ENCODE data around the gene PID1.

The PID1 gene

DNA sequence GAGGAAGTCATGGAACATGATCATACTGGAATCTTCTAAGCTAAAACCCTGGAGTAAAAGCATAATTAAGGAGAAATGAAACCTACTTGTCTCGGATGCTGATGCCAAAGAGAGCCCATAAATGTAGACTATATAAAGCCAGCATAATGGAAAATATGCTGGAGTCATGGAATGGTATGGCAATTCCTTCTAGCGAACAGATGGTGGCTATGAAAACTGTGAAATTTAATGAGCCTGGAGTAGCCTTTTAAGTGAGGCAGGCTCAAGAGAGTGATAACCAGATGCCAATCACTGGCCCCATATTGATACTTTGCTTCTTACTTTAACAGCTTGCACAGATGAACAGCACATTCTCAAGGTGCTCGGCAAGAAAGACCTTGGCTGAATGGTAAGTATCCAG is 206.3 kb downstream of the PID1 start:
- in situ Hi-C loops (cut with HindIII; ENCODE audit: low pct_ligation_motif_present, low pct_unique_long_range_greater_than_20kb, low sequenced_read_pairs) = no loop called here
- DNase-seq = no peak

DNA sequence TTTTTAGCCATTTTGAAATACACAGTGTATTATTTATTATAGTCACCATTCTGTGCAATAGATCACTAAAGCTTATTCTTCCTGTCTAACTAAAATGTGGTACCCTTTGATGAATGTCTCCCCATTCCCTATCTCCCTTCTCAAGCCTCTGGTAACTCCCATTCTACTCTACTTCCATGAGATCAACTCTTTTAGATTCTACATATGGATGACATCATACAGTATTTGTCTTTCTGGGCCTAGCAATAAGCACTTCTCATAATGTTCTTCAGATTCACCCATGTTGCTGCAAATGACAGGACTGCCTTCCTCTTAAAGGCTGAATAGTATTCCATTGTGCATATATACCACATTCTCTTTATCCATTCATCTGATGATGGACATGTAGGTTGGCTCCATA is 210.9 kb downstream of the PID1 start:
- in situ Hi-C loops (cut with HindIII; ENCODE audit: low pct_ligation_motif_present, low pct_unique_long_range_greater_than_20kb, low sequenced_read_pairs) = no loop called here

DNA sequence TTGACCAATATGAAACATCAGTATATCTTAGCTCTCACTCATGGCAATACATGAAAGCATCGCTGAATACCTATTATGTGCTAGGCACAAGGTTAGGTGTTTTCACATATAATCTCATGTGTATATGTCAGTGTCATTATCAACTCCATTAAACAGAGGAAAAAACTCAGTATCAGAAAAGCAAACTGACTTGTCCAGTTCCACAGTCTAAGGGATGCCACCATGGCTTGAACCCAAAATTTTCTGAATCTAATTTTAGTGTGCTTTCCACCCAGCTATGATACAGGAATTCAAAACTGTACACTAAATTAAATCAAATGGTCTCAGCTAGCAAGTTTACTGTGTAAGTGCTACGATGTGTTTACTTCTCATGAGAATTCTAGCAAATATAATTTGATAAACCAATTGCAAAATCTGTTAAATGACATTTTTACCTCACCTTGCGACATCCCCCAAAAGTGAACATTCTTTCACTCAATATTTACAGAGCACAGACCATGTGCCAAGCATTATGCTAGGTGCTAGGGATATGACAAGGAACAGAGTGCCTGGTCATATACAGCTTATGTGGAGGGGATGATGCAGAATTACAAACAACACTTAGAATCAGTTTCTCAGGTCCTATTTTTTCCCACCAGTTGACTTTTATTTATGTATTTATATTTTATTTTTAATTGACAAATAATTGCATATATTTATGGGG is 211.6 kb downstream of the PID1 start:
- in situ Hi-C loops (cut with HindIII; ENCODE audit: low pct_ligation_motif_present, low pct_unique_long_range_greater_than_20kb, low sequenced_read_pairs) = no loop called here
- DNase-seq = no peak

More for the DNA sequence above, 210.9 kb downstream of the PID1 start:
- no peak for DNase-seq

DNA sequence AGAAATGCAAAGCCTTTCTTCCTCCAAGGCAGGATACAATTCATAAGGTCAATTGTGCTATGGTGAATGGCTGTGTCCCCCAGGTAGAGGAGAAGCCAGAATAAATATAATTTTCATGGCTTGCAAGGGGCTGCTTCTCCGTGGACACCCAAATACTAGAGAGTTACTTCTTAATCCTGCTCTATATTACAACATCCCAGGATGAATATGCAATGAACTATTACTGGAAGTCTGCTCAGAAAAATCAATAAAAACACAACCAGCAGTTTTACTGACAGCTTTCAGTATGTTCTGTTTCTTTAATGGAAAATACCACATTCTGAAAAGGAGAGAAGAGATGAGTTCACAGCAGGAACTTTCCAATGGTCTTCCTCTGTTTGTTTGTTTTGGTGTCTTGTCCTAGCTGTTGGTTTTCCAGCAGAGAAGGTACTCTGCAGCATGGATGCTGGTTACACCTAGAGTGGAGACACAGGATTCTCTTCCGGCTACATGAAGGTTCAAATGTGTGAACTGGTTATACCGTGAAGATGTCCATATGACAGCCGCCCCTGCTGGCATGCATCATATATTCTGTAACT is 213.0 kb downstream of the PID1 start:
- in situ Hi-C loops (cut with HindIII; ENCODE audit: low pct_ligation_motif_present, low pct_unique_long_range_greater_than_20kb, low sequenced_read_pairs) = no loop called here
- no peak for DNase-seq

DNA sequence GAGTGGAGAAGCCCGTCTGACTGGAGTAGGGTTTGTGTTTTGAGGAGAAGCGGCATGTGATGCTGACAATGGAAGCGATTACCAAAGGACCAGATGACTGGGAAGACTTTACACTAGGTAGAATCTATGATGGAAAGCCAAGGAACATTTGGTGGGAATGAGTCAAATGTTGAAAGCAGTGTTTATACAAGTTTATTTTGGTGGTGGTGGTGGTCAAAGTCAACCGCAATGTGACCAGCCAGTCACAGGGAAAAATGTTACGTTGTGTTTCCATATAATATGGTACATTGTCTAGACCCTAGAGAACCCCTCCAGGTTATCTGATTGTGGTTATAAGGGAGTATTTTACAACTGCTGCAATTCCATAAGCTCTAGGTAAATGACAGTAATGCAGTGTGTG is 216.8 kb downstream of the PID1 start:
- in situ Hi-C loops (cut with HindIII; ENCODE audit: low pct_ligation_motif_present, low pct_unique_long_range_greater_than_20kb, low sequenced_read_pairs) = no loop called here
- no peak for DNase-seq

DNA sequence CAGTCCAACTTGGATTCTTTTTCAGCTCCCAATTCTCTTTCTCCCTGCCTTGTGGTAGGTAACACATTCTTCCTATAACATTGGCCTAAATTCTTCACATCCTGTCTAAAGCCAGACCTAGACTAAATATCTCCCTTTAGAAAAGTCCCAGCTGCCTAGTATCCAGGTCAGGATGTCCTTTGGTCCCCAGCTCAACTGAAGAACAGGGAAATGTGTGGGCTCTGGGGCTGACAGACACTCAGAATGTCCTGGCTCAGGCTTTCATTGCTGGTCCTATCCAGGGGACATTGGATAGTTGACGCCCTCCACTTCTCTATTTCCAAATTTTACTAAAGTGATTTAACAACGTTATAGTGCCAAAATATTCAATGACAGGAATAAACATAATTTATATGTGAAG is 219.3 kb downstream of the PID1 start:
- no peak for DNase-seq
- in situ Hi-C loops (cut with HindIII; ENCODE audit: low pct_ligation_motif_present, low pct_unique_long_range_greater_than_20kb, low sequenced_read_pairs) = no loop called here

DNA sequence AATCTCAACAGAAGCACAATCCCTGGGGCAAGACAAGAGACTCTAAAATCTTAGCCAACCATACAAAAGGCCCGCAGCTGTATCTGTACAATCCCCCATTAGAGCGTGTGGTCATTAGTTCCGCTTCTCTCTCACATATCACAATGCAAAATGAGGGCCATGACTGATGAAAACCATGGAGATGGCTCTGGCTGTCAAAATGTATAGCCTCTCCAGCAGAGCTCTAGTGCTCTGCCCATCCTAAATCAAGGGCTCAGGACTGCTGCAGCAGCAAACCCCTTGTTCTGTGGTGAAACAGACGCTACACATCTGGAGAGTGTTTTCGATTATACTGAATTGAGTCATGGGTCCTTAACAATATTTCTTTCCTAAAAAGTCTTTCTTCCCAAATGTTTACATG is 221.0 kb downstream of the PID1 start:
- no peak for DNase-seq
- in situ Hi-C loops (cut with HindIII; ENCODE audit: low pct_ligation_motif_present, low pct_unique_long_range_greater_than_20kb, low sequenced_read_pairs) = no loop called here

DNA sequence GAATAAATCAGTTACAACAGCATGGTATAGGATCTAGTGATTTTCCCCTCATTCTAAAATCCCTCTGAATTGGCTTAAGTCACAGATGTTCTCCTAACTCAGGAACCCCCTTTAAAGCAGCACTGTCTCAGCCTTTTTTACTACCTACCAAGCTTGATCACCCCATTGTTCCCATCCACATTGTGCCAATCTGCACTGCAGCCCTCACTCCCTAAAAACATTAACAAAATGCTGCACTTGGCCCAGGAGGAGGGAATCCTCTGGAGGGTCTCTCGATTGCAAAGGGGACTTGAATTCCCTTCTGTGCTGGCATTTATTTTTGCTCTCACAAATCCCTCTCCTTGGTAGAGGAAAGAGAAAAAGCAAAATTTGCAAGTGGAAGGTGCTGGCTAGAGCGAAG is 223.0 kb downstream of the PID1 start:
- in situ Hi-C loops (cut with HindIII; ENCODE audit: low pct_ligation_motif_present, low pct_unique_long_range_greater_than_20kb, low sequenced_read_pairs) = no loop called here

DNA sequence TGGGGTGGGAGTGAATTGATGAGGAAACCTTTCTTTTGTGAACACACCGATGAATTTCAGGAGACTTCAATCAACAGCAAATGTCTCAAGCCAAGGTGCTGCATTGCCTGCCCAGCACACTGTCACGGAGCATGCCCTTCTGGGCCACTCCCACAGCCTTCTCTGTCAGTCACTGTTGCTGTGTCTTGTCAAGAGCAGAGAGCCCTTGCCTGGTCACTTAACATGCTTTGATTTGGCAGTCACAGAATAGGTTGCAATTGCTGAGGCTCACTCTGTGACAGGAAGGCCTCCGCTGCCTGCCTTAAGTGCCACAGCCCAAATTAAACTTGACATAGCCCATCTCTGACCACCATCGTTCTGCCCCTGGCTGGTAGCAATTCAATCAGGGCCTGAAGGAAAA is 225.4 kb downstream of the PID1 start:
- no peak for DNase-seq
- in situ Hi-C loops (cut with HindIII; ENCODE audit: low pct_ligation_motif_present, low pct_unique_long_range_greater_than_20kb, low sequenced_read_pairs) = no loop called here

More for the DNA sequence above, 223.0 kb downstream of the PID1 start:
- no peak for DNase-seq

DNA sequence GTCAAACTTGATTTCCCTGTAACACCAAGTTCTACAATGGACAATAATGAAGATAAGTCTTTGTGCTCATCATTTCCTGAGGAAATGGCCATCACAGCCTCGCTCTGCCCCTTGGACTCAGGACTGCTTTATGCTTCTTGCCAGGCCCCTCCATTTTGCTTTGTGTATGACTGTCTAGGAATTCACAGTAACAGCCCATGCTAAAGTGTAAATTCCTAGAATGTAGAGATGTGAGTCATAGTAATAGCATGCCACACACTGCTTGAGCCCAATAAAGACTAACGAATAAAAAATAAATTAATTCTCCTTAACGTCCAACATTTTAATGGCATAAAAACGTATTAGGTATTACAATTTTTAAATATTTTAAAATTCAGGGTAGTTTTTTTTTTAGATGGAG is 226.5 kb downstream of the PID1 start:
- in situ Hi-C loops (cut with HindIII; ENCODE audit: low pct_ligation_motif_present, low pct_unique_long_range_greater_than_20kb, low sequenced_read_pairs) = no loop called here
- no peak for DNase-seq

DNA sequence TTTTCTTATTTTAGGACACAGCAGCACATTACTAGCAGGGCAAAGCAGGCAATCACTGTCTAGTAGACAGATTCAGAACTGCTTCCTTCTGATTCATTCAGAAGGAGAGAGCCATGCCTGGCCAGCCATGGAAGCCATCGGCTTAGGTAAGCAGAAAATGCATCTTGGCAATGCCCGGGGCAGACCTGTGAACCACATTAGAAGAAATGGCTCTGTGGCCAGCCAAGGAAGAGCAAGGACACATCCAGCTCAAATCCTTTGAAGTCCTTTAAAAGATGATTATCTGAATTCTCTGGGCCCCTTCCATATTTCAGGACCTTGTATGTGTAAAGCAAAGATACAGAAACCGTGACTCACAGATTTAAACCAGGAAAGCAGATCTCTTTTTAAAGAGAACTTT is 227.4 kb downstream of the PID1 start:
- no peak for DNase-seq
- in situ Hi-C loops (cut with HindIII; ENCODE audit: low pct_ligation_motif_present, low pct_unique_long_range_greater_than_20kb, low sequenced_read_pairs) = no loop called here

DNA sequence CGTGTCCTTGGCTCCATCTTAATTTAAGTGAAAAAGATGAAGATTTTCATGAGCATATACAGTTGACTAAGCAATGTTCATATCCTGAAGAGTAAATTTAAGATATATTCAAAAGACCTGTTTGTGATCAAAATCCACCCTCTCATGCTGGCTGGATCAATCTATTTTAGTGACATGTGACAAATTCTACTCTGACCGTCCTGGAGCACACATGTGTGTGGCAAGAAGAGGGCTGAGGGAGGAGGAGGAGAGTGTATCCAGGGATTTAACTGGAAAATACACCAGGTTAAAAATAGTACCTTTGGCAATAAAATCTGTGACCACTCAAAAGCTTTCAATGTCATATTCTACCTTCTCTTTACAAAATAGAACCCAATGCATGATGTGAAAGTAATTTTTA is 228.7 kb downstream of the PID1 start:
- in situ Hi-C loops (cut with HindIII; ENCODE audit: low pct_ligation_motif_present, low pct_unique_long_range_greater_than_20kb, low sequenced_read_pairs) = no loop called here
- DNase-seq = no peak

DNA sequence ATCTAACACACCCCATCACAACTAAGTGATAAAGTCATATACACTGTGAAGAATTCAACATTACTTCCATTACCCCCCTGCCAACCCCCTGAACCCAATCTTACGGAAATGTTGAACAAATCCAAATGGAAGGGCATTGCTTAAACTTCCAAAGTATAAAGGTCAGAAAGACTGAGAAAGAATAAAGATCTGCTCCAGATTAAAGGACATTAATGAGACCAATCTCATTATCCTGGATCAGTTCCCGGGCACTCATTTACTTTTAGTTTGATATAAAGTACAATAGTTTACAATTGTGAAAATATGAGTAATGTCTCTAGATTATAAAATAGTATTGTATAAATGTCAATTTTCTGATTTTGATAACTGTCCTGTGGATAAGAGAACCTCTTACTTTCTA is 229.4 kb downstream of the PID1 start:
- in situ Hi-C loops (cut with HindIII; ENCODE audit: low pct_ligation_motif_present, low pct_unique_long_range_greater_than_20kb, low sequenced_read_pairs) = no loop called here
- no peak for DNase-seq

DNA sequence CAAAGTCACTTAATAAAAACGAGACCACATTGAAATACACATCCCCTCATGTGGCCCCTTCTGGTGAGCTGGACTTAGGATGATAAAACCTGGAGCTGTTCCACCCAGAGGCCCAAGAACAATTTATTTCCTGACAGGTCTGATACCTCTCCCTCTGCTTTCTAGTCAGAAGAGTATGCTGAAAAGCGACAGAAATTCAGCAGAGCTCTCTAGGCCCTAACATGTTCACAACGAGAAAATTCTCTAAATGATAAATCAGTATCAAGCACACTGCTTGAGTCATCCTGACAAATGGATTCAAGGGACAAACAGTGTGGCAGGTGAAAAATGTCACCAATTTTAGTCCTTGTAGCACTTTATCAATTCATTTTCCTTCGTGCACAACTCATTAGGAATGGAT is 233.5 kb downstream of the PID1 start:
- in situ Hi-C loops (cut with HindIII; ENCODE audit: low pct_ligation_motif_present, low pct_unique_long_range_greater_than_20kb, low sequenced_read_pairs) = no loop called here
- DNase-seq = no peak

DNA sequence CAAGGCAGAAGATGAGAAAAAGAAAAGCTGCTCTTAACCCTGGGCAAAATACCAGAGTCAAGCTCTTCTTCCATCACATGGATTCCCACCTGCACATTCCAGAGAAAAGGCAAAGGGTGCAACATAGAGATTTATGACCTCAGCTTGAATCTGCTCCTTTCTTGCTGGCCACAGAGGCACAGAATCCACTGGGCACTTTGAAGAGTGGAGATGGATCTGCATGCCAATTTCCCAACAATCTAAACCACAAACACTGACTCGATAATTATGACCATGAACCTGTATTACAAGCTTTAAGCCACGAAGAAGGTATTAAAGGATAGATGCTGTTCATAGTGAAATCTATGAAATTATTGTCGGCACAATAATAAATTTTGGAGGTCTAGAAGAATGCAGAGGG is 237.3 kb downstream of the PID1 start:
- in situ Hi-C loops (cut with HindIII; ENCODE audit: low pct_ligation_motif_present, low pct_unique_long_range_greater_than_20kb, low sequenced_read_pairs) = no loop called here
- no peak for DNase-seq

DNA sequence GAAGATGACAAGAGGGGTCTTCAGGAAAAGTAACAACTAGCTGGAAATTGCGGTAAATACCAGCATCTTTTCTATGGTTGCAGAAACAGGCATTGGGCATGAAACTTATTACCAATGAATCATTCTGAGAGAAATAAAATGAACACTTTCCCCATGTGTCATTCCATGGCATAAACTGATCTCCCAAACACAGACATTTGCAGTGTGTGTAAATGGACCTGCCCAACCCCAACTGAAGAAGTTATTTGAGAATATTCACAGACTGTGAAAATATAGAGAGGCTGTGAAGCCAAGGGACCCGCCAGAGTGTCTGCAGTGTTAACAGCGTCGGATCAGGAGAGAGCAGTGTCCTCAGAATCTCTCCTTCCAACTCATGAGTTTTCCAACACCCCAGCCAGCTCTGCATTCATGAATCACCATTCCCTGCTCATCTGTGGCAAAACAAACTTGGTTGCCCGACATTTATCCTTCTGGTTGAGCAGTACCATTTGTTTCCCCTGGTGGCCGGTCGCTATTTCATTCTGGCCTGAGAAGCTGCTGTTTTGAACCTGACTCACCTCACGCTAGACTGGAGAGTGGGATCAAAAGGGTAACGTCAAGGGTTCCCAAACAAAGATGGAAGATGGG is 238.4 kb downstream of the PID1 start:
- in situ Hi-C loops (cut with HindIII; ENCODE audit: low pct_ligation_motif_present, low pct_unique_long_range_greater_than_20kb, low sequenced_read_pairs) = no loop called here
- no peak for DNase-seq

DNA sequence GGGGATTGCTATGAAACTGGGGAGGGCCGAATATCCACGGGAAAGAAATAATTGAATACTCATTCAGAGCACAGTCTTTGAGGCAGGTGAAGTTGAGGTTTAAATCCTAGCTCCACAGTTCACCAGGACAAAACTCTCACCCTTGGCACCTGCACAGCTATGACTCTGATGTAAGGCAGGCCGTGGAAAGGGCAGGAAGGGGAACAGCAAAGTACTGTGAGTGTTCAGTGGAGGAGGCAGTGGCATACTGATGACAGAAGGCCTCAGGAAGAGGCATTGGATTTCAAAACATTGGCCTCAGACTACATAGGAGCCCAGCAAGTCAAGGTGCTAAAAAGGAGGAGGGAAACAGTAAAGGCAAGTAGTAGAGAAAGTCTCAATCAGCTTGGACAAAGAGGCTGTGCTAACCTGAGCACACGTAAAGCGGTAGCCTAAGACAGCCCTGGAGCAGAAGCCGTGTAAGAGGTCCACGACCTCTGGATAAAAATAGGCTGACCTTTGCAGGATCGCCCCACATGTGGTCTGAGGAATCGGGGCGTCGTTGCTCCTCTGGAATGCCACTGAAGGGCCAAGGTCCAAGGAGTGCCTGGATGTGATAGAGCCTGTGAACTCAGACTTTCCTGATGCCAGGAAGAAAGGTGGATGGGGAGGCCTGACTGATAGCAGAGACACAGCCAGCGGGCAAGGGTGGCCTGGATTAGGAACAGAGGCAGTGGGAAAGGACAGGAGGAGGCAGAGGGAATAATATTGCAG is 243.6 kb downstream of the PID1 start:
- no peak for DNase-seq

DNA sequence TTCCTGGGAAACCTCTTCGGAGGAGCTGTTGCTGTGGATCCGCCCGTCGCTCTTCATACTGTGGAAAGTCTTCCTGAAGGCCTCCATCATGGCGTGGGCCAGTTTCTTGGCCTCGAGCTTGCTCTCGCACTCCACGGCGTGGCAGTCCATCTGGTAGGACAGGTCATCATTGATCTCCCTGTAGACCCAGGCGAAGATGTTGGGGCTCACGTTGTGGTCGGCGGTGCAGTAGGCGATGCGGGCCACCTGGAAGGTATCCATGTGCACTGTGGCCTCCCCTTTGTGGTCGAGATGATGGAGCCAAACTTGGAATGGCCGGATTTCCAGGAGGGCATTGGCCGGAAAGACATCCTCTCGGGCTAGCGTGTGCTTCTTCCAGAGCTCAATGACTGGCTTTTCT is 245.4 kb downstream of the PID1 start:
- in situ Hi-C loops (cut with HindIII; ENCODE audit: low pct_ligation_motif_present, low pct_unique_long_range_greater_than_20kb, low sequenced_read_pairs) = no loop called here

More for the DNA sequence above, 243.6 kb downstream of the PID1 start:
- in situ Hi-C loops (cut with HindIII; ENCODE audit: low pct_ligation_motif_present, low pct_unique_long_range_greater_than_20kb, low sequenced_read_pairs) = no loop called here

DNA sequence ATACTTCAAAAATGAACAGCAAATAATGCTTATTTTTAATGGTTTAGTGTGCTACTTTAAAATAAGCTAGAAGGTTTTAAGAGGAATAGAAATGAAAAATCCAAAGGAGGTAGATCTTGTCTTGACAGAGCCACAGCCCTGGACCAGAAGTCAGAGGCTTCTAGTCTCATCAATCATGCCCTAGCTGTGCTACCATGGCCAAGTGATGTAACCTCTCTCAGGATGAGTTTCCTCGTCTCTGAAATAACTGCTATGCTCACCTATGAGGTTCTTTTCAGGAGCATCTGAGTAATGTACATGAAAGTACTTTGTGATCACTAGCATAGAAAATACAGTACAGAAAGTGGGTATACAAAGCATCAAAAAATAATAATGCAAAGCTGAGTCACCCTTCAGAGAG is 248.4 kb downstream of the PID1 start:
- in situ Hi-C loops (cut with HindIII; ENCODE audit: low pct_ligation_motif_present, low pct_unique_long_range_greater_than_20kb, low sequenced_read_pairs) = no loop called here
- no peak for DNase-seq

More for the DNA sequence above, 245.4 kb downstream of the PID1 start:
- DNase-seq = no peak

Data from ACHN (cell line).